GM19395 (cell line): ENCODE data around the gene VPS13A.
"Not testable (repeated sequence)": the region's sequence is repeated elsewhere in the genome, so short reads cannot be mapped to it uniquely, and the experiment has no call there.

Experiments
- ATAC-seq: cut with Tn5 transposase; IDR thresholded peaks from one replicate; pipeline ENCODE4 v1.9.1; 2021; ENCODE audit warnings: mild to moderate bottlenecking, moderate library complexity; ENCODE audit not compliant: unreplicated experiment

VPS13A gene

DNA sequence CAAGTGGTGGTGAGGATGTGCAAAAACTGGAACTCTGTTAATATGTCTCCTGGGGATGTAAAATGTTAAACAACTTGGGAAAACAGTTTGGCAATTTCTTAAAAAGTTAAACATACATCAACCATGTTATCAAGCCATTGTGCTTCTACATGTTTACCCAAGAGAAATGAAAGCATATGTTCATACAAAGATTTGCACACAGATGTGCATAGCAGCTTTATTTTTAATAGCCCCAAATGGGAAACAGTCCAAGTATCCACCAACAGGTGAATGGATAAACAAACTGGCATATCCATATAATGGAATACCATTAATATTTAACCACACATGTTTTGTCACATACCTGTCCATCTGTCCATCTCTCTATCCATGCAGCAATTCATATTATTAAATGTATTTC lies 6.2 kb downstream of the VPS13A start:
- ATAC-seq: no peak

DNA sequence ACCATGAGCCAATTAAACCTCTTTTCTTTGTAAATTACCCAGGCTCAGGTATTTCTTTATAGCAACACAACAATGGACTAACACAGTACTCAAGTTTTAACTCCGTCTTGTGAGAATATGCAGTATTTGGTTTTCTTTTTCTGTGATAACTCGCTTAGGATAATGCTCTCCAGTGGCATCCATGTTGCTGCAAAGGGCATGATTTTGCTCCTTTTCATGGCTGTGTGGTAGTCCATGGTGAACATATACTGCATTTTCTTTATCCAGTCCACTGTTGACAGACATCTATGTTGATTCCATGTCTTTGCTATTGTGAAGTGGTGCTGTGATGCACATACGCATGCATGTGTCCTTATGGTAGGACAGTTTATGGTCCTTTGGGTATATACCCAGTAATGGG lies 10.9 kb downstream of the VPS13A start:
- no peak for ATAC-seq

- no peak for ATAC-seq
Measured at GRCh38 chr9:77194423-77194822, 17.1 kb downstream of the VPS13A start.

GRCh38 chr9:77210116-77210515 lies 32.8 kb downstream of the VPS13A start:
- ATAC-seq: no peak

- ATAC-seq: no peak
Measured at GRCh38 chr9:77211561-77211960, 34.2 kb downstream of the VPS13A start.

DNA sequence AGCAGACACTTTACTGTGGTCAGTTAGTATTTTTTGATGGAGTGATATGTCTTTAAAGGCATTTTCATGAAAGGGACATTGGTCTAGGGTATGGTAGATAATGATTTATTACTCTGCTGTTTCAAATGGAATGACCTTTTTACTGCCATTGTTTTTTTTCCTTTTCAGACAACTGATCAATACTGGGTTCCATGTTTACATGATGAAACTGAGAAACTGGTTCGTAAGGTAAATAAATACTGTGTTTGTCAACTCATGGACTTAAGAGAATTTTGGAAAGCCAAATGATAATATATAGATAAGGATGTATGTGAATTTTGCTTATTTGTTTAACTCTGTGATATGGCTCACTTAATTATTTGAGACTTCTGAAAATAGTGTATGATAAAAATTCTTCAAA lies 35.5 kb downstream of the VPS13A start:
- no peak for ATAC-seq

DNA sequence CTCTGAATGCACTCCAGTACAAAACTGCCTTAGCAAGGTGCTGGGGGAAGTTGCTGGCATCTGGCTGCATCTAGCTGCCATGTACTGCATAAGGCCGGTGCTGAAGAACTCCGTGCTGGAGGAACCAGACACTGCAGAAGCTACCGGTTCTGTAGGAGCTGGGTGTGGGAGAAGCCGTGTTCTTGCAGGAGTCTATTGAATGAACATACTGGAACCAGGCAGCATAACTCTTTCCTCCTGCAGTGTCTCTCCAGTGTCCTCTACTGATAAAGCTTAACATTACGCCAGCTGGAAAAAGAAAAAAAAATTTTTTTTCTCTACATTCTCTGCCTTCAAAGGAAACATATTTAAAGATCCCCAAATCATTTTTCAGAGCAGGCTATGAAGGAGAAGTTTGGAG lies 38.5 kb downstream of the VPS13A start:
- ATAC-seq: no peak

DNA sequence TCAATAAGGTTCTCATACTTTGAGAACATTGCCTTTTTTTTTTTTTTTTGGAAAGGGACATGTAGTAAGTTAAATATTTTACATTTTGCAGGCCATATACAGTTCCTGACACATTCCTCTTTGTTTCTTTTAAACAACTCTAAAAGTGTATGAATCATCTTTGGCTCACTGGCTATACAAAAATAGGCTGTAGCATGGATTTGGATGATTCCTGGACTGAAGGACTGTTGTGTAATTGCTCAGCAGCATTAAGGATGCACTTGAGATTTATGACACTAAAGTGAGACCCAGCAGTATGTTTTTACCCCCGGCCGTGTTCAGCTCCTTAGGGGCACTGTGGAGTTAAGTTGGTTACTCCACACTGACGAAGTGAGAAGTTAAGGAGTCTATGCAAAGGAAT lies 41.3 kb downstream of the VPS13A start:
- ATAC-seq: no peak

- ATAC-seq: no peak
Measured at GRCh38 chr9:77221431-77221830, 44.1 kb downstream of the VPS13A start.

DNA sequence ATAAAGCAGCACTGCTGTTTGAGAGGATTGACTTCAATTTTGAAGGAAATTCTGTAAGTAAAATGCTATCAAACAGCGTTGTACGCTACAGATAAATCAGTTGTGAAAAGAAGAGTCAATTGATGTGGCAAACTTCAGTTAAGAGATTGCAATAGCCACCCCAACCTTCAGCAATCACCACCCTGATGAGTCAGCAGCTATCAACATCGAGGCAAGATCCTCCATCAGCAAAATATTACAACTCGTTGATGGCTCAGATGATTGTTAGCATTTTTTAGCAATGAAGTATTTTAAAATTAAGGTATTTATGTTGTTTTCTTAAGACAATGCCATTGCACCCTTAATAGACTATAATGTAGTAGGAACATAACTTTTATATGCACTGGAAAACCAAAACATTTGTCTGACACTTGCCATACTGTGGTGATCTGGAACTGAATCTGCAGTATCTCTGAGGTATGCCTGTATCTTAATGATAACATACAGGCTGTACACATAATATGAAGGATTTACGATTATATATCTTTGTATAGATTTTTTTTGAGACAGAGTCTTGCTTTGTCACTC lies 47.5 kb downstream of the VPS13A start:
- ATAC-seq: no peak

- ATAC-seq: no peak
Measured at GRCh38 chr9:77236693-77237092, 59.4 kb downstream of the VPS13A start.

- no peak for ATAC-seq
Measured at GRCh38 chr9:77237896-77238295, 60.6 kb downstream of the VPS13A start.

- ATAC-seq: no peak
Measured at GRCh38 chr9:77251050-77251449, 73.7 kb downstream of the VPS13A start.

DNA sequence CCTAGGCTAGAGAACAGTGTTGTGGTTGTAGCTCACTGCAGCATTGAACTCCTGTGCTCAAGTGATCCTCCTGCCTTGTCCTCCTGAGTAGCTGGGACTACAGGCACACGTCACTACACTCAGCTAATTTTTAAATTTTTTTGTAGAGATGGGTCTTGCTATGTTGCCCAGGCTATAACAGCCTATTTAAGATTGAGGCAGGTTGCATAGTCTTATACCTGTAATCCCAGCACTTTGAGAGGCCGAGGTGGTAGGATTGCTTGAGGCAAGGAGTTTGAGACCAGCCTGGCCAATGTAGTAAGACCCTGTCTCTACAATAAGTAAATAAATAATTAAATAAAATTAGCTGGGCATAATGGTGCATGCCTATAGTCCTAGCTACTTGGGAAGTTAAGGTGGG lies 79.9 kb downstream of the VPS13A start:
- no peak for ATAC-seq

DNA sequence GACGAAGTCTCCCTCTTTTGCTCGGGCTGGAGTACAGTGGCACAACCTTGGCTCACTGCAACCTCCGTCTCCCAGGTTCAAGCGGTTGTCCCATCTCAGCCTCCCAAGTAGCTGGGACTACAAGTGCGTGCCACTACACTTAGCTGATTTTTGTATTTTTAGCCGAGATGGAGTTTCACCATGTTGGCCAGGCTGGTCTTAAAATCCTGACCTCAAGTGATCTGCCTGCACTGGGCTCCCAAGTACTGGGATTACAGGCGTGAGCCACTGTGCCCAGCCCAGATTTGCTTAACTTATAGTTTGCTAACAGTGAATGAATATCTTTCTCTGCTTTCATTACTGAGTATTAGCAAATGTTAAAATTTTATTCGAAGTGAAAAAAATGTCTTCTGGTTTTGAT lies 84.3 kb downstream of the VPS13A start:
- no peak for ATAC-seq

GRCh38 chr9:77267762-77268161 lies 90.4 kb downstream of the VPS13A start:
- not testable (repeated sequence) for ATAC-seq

DNA sequence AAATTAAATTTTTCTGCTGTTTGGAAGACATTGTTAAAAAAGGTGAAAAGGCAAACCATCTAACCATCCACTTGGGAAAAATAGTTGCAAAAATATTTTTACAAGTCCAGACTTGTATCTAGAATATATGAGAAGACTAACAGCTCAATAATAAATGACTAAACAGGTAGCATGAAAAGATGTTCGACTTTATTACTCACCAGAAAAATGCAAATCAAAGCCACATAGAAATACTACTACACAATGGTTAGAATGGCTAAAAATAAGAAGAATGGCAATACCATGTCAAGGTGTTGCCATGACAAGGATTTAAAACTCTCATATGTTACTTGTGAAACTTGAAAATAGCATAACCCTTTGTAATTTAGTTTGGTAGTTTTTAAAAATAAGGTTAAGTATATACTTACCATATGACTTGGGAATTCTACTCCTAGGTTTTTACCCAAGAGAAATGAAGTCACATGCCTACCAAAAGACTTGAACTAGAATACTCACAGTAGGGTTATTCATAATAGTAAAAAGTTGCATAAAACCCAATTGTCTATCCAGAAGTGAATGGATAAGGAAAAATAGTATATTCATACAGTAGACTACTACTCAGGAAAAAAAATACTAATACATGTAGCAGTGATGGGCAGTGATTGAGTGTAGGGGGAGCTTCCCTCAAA lies 93.8 kb downstream of the VPS13A start:
- ATAC-seq: no peak

DNA sequence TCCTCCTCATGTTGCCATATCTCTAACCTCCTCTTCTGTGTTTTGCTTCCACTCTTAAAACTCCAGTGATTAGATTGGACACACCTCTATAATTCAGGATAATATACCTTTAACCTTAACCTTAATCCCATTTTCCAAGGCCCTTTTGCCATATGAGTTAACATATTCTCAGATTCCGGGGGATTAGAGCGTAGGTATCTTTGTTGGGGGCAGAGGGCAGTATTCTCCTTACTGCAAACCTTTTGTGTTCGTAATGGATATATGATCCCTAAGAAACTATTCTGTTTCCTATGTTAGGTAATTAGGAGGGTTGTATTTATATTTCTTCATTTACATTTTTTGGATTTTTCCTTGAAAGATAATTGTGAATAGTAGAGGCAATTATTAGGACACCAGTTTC lies 99.5 kb downstream of the VPS13A start:
- no peak for ATAC-seq

DNA sequence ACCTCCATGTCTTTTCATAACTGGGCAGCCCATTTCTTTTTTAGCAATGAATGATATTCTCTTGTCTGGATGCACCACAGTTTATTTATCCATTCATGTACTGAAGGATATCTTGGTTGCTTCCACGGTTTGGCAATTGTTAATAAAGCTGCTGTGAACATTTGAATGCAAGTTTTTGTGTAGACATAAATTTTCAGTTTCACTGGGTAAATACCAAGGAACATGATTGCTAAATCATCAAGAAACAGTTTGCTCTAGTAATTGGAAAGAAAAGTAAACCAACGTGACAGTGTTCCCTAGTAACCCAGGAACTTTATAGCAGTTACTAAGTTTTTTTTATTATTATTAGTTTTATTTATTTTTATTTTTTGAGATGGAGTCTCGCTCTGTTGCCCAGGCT lies 100.4 kb downstream of the VPS13A start:
- no peak for ATAC-seq

- ATAC-seq: no peak
Measured at GRCh38 chr9:77283991-77284390, 106.7 kb downstream of the VPS13A start.

GRCh38 chr9:77284616-77285015 lies 107.3 kb downstream of the VPS13A start:
- no peak for ATAC-seq

- no peak for ATAC-seq
Measured at GRCh38 chr9:77290373-77290772, 113.0 kb downstream of the VPS13A start.

GRCh38 chr9:77291714-77292113 lies 114.4 kb downstream of the VPS13A start:
- no peak for ATAC-seq
